GM18499 (cell line): Measurements from ENCODE around the gene LHPP.
A peak's percentile ranks its signal among the peaks of the same experiment; 100 is the strongest.
"Not testable (repeated sequence)": the region's sequence is repeated elsewhere in the genome, so short reads cannot be mapped to it uniquely, and the experiment has no call there.

Source experiments
- ATAC-seq: cut with Tn5 transposase; IDR thresholded peaks from one replicate; pipeline ENCODE4 v1.9.1; 2021; ENCODE audit warnings: moderate number of reproducible peaks; ENCODE audit not compliant: insufficient read depth, unreplicated experiment

The LHPP gene, protein sequence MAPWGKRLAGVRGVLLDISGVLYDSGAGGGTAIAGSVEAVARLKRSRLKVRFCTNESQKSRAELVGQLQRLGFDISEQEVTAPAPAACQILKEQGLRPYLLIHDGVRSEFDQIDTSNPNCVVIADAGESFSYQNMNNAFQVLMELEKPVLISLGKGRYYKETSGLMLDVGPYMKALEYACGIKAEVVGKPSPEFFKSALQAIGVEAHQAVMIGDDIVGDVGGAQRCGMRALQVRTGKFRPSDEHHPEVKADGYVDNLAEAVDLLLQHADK

DNA sequence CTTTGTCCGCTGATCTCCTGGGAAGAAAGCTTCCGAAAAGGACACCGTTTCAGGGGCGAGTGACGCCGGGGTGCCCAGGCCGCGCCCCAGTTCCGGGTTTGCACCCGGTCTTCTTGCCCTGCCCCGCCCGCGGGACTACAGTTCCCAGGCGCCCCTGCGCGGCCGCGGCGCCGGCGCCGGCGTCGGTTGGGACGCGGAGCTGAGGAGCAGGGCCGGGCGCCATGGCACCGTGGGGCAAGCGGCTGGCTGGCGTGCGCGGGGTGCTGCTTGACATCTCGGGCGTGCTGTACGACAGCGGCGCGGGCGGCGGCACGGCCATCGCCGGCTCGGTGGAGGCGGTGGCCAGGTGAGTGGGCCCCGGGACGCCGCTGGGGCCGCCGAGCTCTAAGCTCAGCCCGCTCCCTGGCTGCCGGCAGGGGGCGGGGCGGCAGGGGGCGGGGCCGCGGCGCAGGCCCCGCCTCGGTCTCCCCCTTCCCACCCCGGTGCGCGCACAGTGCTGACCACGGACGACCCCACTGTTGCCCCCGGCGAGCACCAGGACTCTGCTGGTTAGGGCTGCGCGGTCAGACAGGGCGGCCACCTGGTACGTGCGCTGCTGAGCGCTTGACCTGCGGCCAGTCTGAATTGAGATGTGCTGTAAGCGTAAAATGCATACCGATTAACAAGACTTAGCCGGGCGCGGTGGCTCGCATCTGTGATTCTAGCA, at the start of gene LHPP:
TSS of gene LHPP (plus strand) at position 182 of the 706 bp plus-strand sequence. CDS start at position 222, 40 bp downstream.
- no peak for ATAC-seq

DNA sequence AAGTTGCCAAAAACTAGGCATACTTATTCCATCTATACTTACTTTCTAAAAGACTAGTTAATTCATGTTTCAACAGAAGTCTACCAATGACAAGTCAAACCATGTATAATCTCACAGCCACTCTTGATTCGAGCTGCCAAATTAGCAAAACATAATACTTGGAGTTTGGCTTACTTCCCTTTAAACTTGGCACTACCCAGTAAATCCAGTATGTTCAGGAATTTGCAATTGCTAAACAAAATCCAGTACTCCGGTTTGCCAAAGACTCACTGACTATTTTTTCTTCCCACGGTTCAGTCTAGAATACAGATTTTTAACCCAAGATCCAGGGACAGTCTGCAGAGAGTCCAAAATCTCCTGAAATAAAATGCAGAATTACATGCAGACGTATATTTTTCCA, 47.5 kb upstream of the LHPP start:
- no peak for ATAC-seq

DNA sequence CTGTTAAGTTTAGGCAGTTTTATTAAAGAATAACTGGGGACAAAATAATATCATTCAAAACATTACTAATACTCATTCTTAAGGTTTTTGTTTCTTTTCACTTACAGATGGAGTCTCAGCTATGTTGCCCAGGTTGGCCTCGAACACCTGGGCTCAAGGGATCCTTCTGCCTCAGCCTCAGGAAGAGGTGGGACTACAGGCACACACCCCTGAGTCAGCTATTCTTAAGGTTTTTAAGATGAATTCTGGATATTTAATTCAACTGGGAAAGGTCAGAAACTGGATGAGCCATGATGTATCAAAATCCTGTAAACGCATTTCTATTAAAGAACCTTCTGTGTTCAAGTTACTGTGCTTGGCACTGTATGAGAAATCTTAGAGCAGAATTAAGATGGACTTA, 46.4 kb upstream of the LHPP start:
- no peak for ATAC-seq

DNA sequence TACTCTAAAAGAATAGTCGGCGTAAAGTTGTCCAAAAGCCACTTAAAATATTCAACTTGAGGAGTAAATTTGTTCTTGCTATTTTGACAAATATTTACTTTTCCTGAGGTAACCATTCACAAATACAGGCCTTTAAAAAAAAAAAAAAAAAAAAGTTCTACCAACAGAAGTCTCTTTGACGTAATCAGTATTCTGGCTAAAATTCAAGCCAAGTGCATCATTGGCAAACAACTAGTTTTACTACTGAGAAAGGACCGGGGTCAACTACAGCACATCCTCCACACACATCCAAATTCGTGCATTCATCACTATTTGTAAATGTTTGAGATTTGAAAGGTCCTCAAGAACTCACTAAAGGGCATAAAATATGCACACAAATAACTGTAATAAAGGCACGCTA, 44.9 kb upstream of the LHPP start:
- ATAC-seq: no peak

DNA sequence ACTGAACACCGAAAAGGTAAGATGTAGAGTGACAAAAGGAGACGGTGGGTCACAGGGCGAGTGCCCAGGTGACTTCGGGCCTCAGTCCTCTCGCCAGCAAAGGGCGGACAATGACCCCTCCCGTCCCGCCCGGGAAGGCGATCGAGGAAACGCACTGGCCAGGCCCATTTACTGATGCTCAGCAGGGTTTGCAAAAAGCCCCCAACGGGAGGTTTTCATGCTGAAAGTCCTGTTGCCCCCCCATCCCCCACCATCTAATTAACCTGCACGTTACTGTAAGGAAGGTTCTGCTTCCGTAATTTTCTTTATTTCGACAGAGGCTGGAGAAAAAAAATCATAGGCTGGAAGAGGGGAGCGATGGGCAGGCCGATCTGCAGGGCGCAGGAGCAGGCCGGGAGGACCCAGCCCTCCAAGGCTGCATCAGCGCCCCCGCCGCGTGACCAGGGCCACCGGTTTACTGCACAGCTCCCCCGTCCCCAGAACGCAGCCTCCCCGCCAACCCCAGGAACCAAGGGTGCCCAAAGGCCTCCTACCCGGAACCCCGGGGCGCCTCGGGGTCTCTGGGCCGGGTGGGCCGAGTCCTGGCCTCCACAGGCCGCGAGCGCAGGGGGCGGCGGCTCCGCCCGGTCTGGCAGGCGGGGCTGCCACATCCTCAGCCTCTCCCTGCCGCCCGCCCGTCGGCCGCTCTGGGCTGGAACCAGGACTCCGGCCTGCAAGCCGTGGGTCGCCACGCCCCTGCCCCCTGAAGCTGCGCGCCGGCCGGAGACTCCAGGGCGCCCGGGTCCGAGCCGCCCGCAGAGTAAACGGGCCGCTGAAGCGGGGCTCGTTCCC, 43.5 kb upstream of the LHPP start:
- no peak for ATAC-seq

DNA sequence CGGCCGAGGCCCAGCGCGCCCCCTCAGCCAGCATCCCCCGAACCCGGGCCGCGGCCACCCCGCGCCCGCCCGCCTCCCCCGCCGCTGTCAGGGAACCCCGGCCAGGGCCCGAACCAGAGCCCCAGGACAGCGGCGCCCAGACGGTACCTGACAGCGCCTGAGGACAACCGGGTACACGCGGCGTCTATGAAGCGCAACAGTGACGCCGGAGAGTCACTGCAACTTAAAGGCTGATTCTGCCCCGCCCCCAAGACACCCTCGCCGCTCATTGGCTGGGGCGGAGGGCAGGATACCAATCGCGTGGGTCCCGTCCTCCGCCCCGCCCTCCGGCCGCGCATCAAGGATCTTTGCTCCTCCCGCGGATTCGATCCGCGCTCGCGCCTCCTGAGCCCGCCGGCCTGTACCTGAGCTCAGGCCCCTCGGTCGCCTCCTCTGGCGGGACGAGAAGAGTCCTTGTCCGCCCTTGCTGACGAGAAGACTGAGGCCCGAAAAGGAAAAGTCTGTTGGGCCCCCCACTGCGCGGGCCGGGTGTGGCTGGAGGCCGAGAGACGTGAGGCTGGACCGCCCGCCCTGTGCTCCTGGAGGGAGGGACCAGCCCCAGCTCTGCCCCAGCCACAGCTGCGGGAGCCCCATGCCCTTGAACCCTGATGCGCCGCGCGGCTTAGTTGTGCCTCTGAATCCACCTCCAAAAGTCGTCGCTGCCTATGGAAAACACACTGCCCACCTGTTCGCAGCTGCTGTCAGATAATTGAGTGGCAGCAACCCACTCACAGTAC, 42.7 kb upstream of the LHPP start, which contains the start of gene OAT:
TSS of gene OAT (minus strand) at position 198 of the 776 bp plus-strand sequence. CDS start 6,752 bp downstream, outside the sequence.
- ATAC-seq: peak; percentile 82

DNA sequence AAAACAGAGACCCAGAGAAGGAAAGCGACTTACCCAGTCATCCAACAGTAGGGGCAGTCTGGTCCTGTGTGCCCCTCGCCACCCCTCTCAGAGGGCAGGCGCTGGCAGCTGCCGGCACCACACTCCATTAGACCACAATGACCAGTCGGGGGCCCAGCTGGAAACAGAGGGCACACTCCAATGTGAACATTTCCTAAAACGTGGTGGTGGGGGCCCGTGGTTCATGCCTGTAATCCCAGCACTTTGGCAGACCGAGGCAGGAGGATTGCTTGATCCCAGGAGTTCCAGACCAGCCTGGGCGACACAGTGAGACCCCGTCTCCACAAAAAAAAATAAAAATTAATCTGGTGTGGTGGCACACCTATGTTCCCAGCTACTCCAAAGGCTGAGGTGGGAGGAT, 42.0 kb upstream of the LHPP start:
- ATAC-seq: no peak

DNA sequence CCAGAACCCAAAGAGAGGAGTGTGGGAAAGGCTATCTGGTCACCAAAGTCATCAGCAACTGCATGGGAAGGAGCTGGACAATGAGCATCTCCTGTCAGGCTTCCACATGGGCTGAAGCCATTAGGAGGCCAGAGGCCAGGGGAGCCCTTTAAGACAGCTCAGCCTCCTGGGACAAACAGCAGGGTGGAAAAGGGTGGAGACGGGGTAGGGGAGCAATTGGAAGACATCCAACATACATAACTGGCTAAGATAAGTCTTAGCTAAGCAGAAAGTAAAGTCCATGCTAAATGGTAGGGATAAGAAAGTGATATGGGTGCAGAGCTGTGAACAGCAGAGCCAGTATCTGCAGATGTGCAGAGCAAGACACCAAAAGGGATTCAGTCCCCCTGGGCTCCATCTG, 41.4 kb upstream of the LHPP start:
- ATAC-seq: no peak

DNA sequence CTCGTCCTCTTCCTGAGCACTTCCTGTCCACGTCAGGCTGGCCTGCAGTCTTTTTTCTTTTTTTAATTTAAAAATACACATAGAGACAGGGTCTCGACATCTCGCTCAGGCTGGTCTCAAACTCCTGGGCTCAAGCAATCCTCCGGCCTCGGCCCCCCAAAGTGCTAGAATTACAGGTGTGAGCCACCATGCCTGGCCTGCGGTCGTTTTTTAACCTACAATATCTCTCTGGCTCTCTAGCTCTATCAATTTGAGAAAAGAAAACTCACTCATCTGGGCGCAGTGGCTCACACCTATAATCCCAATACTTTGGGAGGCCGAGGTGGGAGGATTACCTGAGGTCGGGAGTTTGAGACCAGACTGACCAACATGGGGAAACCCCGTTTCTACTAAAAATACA, 38.9 kb upstream of the LHPP start:
- no peak for ATAC-seq

DNA sequence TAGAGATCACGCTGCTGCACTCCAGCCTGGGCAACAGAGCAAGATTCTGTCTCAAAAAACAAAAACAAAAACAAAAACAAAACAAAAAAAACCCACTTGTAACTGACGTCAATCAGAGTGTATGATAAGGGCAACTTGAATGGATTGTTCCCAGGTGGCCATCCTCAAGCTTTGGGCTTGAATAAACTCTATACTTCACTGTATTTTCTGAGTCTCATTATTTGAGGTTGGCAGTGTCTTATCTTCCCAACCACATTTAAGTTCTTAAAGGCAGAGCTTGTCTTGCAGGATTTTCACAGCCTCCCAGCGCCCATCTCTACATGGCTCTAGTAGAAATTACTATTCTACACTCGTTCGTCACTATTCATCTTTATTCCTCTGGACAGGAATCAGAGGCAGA, 37.8 kb upstream of the LHPP start:
- ATAC-seq: no peak

DNA sequence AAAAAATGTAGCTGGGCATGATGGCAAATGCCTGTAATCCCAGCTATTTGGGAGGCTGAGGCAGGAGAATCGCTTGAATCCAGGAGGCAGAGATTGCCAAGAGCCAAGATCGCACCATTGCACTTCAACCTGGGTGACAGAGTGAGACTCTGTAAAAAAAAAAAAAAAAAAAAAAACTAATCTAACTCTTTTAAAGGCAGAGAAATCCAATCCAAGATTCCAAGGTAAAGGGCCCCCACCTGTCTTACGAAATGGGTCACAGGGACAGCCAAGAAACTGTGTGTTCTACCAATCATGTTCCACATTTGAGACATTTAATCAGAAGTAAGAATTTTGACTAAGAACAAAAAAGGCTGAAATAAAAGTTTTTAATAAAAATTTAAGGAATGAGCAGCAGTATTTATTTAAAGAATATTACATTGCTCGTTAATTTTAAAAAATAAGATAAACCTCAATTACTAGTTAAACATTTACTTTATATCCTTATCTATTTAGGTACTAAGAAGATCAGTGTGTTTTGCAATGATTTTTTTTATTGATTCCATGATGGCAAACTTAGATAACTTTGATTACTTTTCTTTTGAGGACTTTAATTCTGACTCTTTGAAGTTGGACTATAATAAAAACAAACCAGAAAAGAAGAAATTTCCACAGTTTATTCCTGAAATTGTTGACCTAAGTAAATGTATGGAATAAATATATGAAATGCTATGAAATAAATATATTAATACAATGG, 36.2 kb upstream of the LHPP start:
- ATAC-seq: no peak

DNA sequence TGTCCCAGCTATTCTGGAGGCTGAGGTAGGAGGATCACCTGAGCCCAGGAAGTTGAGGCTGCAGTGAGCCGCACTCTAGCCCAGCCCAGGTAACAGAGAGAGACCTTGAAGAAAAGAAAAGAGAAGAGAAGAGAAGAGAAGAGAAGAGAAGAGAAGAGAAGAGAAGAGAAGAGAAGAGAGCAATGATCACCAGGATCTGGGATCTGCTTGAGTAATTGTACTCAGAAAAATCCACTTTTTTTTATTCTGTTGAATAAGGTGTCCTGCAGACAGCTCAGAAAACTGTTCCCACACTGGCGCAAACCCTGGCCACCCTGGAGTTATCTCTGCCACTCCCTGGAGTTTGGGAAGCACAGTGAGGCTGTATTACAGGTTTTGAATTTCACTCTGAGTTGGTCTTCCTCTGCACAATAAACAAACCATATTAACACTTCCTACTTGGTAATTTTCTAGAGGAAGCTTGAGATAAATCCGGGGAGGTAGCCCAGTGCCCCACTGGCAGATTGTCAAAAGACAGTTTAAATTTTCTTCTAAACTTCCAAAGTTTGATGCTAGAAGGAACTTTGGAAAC, 33.3 kb upstream of the LHPP start:
- ATAC-seq: no peak

DNA sequence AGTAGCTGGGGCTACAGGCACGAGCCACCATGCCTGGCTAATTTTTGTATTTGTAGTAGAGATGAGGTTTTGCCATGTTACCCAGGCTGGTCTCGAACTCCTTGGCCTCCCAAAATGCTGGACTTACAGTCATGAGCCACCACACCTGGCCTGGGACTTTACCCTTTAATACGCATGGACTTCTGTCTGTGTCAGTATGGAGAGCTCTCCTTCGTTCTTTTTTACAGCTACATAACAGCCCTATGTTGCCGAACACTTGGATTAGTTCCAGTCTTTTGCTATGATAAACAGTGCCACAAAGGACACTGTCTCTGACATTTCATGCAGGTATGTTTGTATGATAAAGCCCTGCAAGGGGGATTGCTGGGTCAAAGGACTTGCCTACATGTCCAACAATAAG, 32.0 kb upstream of the LHPP start:
- no peak for ATAC-seq

DNA sequence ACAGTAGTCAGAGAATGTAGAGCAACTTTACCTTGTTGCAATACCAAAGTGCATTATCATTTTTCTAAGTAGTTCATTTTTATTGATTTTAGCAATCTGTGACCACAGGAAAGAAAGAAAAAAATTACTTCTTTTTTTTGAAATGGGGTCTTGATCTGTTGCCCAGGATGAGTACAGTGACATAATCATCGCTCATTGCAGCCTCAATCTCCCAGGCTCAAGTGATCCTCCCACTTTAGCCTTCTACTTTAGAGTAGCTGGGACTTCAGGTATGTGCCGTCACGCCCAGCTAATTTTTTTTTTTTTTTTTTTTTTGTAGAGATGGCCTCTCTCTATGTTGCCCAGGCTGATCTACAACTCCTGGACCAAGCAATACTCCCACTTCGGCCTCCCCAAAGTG, 31.5 kb upstream of the LHPP start:
- ATAC-seq: no peak

DNA sequence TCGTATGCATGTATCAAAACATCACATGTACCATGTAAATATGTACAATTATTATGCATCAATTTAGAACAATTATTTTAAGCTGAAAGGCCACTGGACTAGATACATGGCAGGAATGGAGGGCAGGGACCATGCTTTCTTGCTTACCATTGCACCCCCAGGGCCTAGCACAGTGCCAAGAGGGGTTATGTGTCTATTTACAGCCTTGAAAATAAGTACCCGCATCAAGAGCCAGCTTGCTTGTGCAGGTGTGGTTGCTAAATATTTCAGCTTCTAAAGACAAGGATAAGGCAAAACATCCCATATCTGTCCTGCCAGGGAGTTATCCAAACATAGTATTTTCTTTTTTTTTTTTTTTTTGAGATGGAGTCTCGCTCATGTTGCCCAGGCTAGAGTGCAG, 28.2 kb upstream of the LHPP start:
- no peak for ATAC-seq

DNA sequence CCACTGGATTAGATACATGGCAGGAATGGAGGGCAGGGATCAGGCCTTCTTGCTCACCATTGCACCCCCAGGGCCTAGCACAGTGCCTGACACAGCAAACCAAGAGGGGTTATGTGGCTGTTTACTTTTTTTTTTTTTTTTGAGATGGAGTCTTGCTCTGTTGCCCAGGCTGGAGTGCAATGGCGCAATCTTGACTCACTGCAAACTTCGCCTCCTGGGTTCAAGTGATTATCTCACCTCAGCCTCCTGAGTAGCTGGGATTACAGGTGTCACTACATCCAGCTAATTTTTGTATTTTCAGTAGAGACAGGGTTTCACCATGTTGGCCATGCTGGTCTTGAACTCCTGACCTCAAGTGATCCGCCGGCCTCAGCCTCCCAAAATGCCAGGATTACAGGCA, 25.9 kb upstream of the LHPP start:
- not testable (repeated sequence) for ATAC-seq

DNA sequence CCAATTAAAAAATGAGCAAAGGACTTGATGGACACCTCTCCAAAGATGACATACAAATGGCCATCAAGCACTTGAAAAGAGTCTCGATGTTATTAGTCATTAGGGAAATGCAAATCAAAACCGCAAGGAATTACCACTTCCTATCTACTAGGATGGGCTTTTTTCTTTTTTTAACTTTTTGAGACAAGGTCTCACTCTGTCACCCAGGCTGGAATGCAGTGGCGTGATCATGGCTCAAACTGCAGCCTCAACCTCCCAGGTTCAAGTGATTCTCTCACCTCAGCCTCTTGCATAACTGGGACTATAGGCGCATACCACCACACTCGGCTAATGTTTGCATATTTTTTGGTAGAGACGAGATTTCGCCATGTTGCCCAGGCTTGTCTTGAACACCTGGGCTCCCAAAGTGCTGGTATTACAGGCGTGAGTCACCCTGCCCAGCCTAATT, 25.4 kb upstream of the LHPP start:
- peak; percentile 94 for ATAC-seq

DNA sequence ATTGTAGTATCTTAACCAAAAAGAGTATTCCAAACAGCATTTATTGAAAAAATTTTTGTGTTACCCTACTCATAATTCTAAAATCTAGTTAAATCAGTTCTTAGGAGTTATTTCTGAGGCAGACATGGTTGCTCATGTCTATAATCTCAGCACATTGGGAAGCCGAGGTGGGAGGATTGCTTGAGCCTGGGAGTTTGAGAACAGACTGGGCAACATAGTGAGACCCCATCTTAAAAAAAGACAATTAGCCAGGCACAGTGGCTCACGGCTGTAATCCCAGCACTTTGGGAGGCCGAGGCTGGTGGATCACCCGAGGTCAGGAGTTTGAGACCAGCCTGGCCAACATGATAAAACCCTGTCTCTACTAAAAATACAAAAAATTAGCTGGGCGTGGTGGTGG, 19.9 kb upstream of the LHPP start:
- not testable (repeated sequence) for ATAC-seq
